Liver (tissue), 9 donors: Measurements from ENCODE around the gene SYNJ1. TPM values are rescaled to one million over a fixed set of nuclear protein-coding genes. Genes with fewer than 3 reads are reported as not detected.

Experiments
- DNase-seq: peaks from one replicate; pipeline ENCODE4 v3.0.0-alpha.2; 2017; ENCODE audit warnings: low spot score
- H3K27ac ChIP-seq, 2 donors: one replicate each; pipeline ENCODE4 v1.7.0; 2013; ENCODE audit warnings: inconsistent platforms in 2 of 2, low read length in 2 of 2, control low read depth in 1 of 2, low read depth in 1 of 2, mild to moderate bottlenecking in 1 of 2
- H3K27me3 ChIP-seq, 4 donors: one replicate each; pipeline versions ENCODE4 v1.6.1 to v1.7.0; 2013; ENCODE audit warnings: low read length in 3 of 4, inconsistent platforms in 1 of 4, mild to moderate bottlenecking in 1 of 4, moderate library complexity in 1 of 4; ENCODE audit not compliant: control insufficient read depth in 4 of 4, insufficient read depth in 4 of 4
- H3K36me3 ChIP-seq, 4 donors: one replicate each; pipeline versions ENCODE4 v1.6.1 to v1.7.0; 2013; ENCODE audit warnings: low read length in 3 of 4, mild to moderate bottlenecking in 3 of 4, low read depth in 1 of 4, moderate library complexity in 1 of 4; ENCODE audit not compliant: control insufficient read depth in 4 of 4, insufficient read depth in 3 of 4
- H3K4me1 ChIP-seq, 4 donors: one replicate each; pipeline versions ENCODE4 v1.6.1 to v1.7.0; 2013; ENCODE audit warnings: low read length in 3 of 4, mild to moderate bottlenecking in 3 of 4, moderate library complexity in 1 of 4; ENCODE audit not compliant: control insufficient read depth in 4 of 4, insufficient read depth in 4 of 4
- H3K4me3 ChIP-seq, 3 donors: one replicate each; pipeline versions ENCODE4 v1.6.1 to v1.7.0; 2013; ENCODE audit warnings: low read length in 3 of 3, control low read depth in 1 of 3, low read depth in 1 of 3, mild to moderate bottlenecking in 1 of 3
- H3K9ac ChIP-seq, 2 donors: one replicate each; pipeline ENCODE4 v1.7.0; 2013; ENCODE audit warnings: low read length in 2 of 2, mild to moderate bottlenecking in 2 of 2, moderate library complexity in 2 of 2, control low read depth in 1 of 2, low read depth in 1 of 2
- H3K9me3 ChIP-seq, 4 donors: one replicate each; pipeline versions ENCODE4 v1.6.1 to v1.7.0; 2013; ENCODE audit warnings: low read length in 3 of 4; ENCODE audit not compliant: control insufficient read depth in 4 of 4
- EGR1 ChIP-seq, 2 donors: IDR thresholded peaks; 2 replicates each; pipeline ENCODE4 v1.6.1; 2016 to 2018; ENCODE audit warnings: antibody characterized with exemption in 2 of 2, low read depth in 2 of 2
- FOXA1 ChIP-seq: IDR thresholded peaks from 2 replicates; pipeline ENCODE4 v1.6.1; 2016; ENCODE audit warnings: antibody characterized with exemption
- FOXA2 ChIP-seq: IDR thresholded peaks from 2 replicates; pipeline ENCODE4 v1.6.1; 2016; ENCODE audit warnings: antibody characterized with exemption
- GABPA ChIP-seq, 2 donors: IDR thresholded peaks in 1 of 2; conservative IDR thresholded peaks in 1 of 2; 2 replicates each; pipeline ENCODE4 v1.6.1; 2016; ENCODE audit warnings: antibody characterized with exemption in 2 of 2, mild to moderate bottlenecking in 1 of 2, moderate library complexity in 1 of 2
- HNF4A ChIP-seq, 2 donors: conservative IDR thresholded peaks; 2 replicates each; pipeline ENCODE4 v1.6.1; 2016; ENCODE audit warnings: antibody characterized with exemption in 2 of 2, mild to moderate bottlenecking in 2 of 2
- HNF4G ChIP-seq: IDR thresholded peaks from 2 replicates; pipeline ENCODE4 v1.6.1; 2016; ENCODE audit warnings: antibody characterized with exemption
- JUND ChIP-seq, 2 donors: IDR thresholded peaks; 2 replicates each; pipeline ENCODE4 v1.6.1; 2016; ENCODE audit warnings: antibody characterized with exemption in 2 of 2
- NR2F2 ChIP-seq: IDR thresholded peaks from 2 replicates; pipeline ENCODE4 v1.6.1; 2016; ENCODE audit warnings: antibody characterized with exemption
- RAD21 ChIP-seq, 2 donors: IDR thresholded peaks; 2 replicates each; pipeline ENCODE4 v1.6.1; 2016; ENCODE audit warnings: antibody characterized with exemption in 2 of 2, mild to moderate bottlenecking in 2 of 2
- RXRA ChIP-seq, 2 donors: IDR thresholded peaks; 2 replicates each; pipeline ENCODE4 v1.6.1; 2017 to 2018; ENCODE audit warnings: antibody characterized with exemption in 2 of 2, mild to moderate bottlenecking in 1 of 2
- SP1 ChIP-seq: IDR thresholded peaks from 2 replicates; pipeline ENCODE4 v1.6.1; 2018; ENCODE audit warnings: antibody characterized with exemption, mild to moderate bottlenecking
- TAF1 ChIP-seq: conservative IDR thresholded peaks from 2 replicates; pipeline ENCODE4 v1.6.1; 2016; ENCODE audit warnings: antibody characterized with exemption, mild to moderate bottlenecking
- YY1 ChIP-seq: IDR thresholded peaks from 2 replicates; pipeline ENCODE4 v1.6.1; 2016; ENCODE audit warnings: antibody characterized with exemption, mild to moderate bottlenecking
- WGBS: extraction: QIAGEN DNeasy Blood & Tissue Kit; methylation state at CpG from one replicate; pipeline ENCODE4 v1.1.7; 2013; 5-methylcytosine and 5-hydroxymethylcytosine counted together
- polyA plus RNA-seq, 2 donors: library from polyadenylated mRNA; stranded (reverse) in 1 of 2; unstranded in 1 of 2; fragments of 200-250 nt in 1 of 2; fragments of >200 nt in 1 of 2; fragmentation: Nextera tagmentation in 1 of 2; extraction: Ambion mirVana in 1 of 2; gene quantifications; one replicate each; pipeline versions ENCODE4 v1.2.1 to v1.2.3, GENCODE V29; 2013 to 2015
- total RNA-seq, 2 donors: library from RNA; depleted of rRNA; stranded (reverse); fragments of >200 nt; gene quantifications; one replicate each; pipeline ENCODE4 v1.2.3, GENCODE V29; 2014
- TF ChIP-seq, protein P1 (sequence below): IDR thresholded peaks from 2 replicates; pipeline ENCODE4 v1.6.1; 2016; ENCODE audit warnings: antibody characterized with exemption
- TF ChIP-seq, protein P2 (sequence below): IDR thresholded peaks from 2 replicates; pipeline ENCODE4 v1.6.1; 2016; ENCODE audit warnings: antibody characterized with exemption
- TF ChIP-seq, protein P3 (sequence below): IDR thresholded peaks from 2 replicates; pipeline ENCODE4 v1.6.1; 2016; ENCODE audit warnings: antibody characterized with exemption, mild to moderate bottlenecking
- TF ChIP-seq, protein P4 (sequence below): IDR thresholded peaks from 2 replicates; pipeline ENCODE4 v1.6.1; 2016; ENCODE audit warnings: antibody characterized with exemption
- TF ChIP-seq, protein P5 (sequence below): fragments of 150-350 bp; IDR thresholded peaks from 2 replicates; pipeline ENCODE4 v1.5.1; 2017; ENCODE audit warnings: improper control_type of control experiment, low read depth, low read length; ENCODE audit not compliant: missing input control
- donor health status: healthy.
- donor health status: healthy.
- donor health status: healthy.
- donor health status: healthy.
- donor health status: healthy.

SYNJ1 gene
- total and polyA plus RNA-seq, 4 donors, result 2.5 to 7.2 (median 5.0) TPM

DNA sequence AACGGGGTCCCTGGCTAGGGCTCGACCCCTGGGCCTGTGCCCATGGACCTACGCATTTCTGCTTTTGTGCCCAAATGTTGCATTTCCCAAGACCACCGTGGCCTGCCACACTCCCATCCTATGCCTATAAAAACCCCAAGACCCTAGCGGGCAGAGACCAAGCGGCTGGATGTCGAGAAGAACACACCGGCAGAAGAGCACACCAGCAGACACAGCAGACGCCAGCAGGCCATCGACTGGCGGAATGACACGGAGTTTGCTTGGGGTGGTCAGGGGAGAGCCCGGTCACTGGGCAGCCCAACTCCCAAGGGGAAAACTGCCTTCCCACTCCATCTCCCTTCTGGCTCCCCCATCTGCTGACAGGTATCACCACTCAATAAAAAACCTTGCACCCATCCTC is 146.9 kb downstream of the SYNJ1 start:
- H3K9ac ChIP-seq, result no peak overlapping the region
- TF ChIP-seq, protein P1, sequence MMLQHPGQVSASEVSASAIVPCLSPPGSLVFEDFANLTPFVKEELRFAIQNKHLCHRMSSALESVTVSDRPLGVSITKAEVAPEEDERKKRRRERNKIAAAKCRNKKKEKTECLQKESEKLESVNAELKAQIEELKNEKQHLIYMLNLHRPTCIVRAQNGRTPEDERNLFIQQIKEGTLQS, result no peak
- no peak for TF ChIP-seq YY1
- no peak for TF ChIP-seq JUND (IDR thresholded peaks at IDR 0.05)
- TF ChIP-seq FOXA1, result no peak
- TF ChIP-seq, protein P2, sequence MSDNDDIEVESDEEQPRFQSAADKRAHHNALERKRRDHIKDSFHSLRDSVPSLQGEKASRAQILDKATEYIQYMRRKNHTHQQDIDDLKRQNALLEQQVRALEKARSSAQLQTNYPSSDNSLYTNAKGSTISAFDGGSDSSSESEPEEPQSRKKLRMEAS, result no peak
- TF ChIP-seq, protein P3, sequence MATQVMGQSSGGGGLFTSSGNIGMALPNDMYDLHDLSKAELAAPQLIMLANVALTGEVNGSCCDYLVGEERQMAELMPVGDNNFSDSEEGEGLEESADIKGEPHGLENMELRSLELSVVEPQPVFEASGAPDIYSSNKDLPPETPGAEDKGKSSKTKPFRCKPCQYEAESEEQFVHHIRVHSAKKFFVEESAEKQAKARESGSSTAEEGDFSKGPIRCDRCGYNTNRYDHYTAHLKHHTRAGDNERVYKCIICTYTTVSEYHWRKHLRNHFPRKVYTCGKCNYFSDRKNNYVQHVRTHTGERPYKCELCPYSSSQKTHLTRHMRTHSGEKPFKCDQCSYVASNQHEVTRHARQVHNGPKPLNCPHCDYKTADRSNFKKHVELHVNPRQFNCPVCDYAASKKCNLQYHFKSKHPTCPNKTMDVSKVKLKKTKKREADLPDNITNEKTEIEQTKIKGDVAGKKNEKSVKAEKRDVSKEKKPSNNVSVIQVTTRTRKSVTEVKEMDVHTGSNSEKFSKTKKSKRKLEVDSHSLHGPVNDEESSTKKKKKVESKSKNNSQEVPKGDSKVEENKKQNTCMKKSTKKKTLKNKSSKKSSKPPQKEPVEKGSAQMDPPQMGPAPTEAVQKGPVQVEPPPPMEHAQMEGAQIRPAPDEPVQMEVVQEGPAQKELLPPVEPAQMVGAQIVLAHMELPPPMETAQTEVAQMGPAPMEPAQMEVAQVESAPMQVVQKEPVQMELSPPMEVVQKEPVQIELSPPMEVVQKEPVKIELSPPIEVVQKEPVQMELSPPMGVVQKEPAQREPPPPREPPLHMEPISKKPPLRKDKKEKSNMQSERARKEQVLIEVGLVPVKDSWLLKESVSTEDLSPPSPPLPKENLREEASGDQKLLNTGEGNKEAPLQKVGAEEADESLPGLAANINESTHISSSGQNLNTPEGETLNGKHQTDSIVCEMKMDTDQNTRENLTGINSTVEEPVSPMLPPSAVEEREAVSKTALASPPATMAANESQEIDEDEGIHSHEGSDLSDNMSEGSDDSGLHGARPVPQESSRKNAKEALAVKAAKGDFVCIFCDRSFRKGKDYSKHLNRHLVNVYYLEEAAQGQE, result no peak
- TF ChIP-seq, protein P4, sequence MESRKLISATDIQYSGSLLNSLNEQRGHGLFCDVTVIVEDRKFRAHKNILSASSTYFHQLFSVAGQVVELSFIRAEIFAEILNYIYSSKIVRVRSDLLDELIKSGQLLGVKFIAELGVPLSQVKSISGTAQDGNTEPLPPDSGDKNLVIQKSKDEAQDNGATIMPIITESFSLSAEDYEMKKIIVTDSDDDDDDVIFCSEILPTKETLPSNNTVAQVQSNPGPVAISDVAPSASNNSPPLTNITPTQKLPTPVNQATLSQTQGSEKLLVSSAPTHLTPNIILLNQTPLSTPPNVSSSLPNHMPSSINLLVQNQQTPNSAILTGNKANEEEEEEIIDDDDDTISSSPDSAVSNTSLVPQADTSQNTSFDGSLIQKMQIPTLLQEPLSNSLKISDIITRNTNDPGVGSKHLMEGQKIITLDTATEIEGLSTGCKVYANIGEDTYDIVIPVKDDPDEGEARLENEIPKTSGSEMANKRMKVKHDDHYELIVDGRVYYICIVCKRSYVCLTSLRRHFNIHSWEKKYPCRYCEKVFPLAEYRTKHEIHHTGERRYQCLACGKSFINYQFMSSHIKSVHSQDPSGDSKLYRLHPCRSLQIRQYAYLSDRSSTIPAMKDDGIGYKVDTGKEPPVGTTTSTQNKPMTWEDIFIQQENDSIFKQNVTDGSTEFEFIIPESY, result no peak
- TF ChIP-seq RXRA (IDR thresholded peaks at IDR 0.05), result no peak
- no peak for TF ChIP-seq EGR1 (IDR thresholded peaks at IDR 0.05; ENCODE audit: low read depth in 2 of 2)
- TF ChIP-seq FOXA2, result no peak
- no peak for TF ChIP-seq TAF1
- no peak for TF ChIP-seq NR2F2
- no peak for TF ChIP-seq GABPA (IDR thresholded peaks at IDR 0.05 in 1 of 2, conservative IDR thresholded peaks at IDR 0.05 in 1 of 2)
- TF ChIP-seq, protein P5, sequence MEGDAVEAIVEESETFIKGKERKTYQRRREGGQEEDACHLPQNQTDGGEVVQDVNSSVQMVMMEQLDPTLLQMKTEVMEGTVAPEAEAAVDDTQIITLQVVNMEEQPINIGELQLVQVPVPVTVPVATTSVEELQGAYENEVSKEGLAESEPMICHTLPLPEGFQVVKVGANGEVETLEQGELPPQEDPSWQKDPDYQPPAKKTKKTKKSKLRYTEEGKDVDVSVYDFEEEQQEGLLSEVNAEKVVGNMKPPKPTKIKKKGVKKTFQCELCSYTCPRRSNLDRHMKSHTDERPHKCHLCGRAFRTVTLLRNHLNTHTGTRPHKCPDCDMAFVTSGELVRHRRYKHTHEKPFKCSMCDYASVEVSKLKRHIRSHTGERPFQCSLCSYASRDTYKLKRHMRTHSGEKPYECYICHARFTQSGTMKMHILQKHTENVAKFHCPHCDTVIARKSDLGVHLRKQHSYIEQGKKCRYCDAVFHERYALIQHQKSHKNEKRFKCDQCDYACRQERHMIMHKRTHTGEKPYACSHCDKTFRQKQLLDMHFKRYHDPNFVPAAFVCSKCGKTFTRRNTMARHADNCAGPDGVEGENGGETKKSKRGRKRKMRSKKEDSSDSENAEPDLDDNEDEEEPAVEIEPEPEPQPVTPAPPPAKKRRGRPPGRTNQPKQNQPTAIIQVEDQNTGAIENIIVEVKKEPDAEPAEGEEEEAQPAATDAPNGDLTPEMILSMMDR, result no peak
- no peak for TF ChIP-seq HNF4G
- no peak for TF ChIP-seq SP1
- no peak for TF ChIP-seq HNF4A (conservative IDR thresholded peaks at IDR 0.05)
- TF ChIP-seq RAD21 (IDR thresholded peaks at IDR 0.05), result no peak
- no peaks in the 10 kb centered on the region for H3K9me3 ChIP-seq
- 97% methylated on average over 13 of the region's 13 CpGs for WGBS
- no peak overlapping the region for H3K27ac ChIP-seq
- no peaks in the 10 kb centered on the region for H3K36me3 ChIP-seq
- H3K4me3 ChIP-seq, result no peak overlapping the region
- H3K27me3 ChIP-seq, result no peaks in the 10 kb centered on the region
- peaks cover 0 to 8% (median 0%) of the 10 kb centered on the region in 4 donors for H3K4me1 ChIP-seq
- DNase-seq, result no peak

Other genes with a start within 250 kb of the SYNJ1 start
- 1 to 10 TPM; 1.1 to 1.9 TPM for gene TCP10L, start 142.5 kb downstream of the SYNJ1 start, total RNA-seq
- gene TCP10L, start 142.5 kb downstream of the SYNJ1 start, polyA plus RNA-seq, result 1 to 10 TPM; 3.7 to 8.0 TPM
- gene CFAP298, start 115.6 kb downstream of the SYNJ1 start, total RNA-seq, result 10 to 100 TPM; 13.1 to 14.8 TPM
- gene CFAP298, start 115.6 kb downstream of the SYNJ1 start, polyA plus RNA-seq, result 10 to 100 TPM; 15.7 to 19.8 TPM
- 10 to 100 TPM; 14.0 to 36.9 TPM for gene PAXBP1, start 43.7 kb upstream of the SYNJ1 start, total RNA-seq
- 10 to 100 TPM in 1 of 2 donors, 1 to 10 TPM in 1; 4.6 to 11.9 TPM for gene PAXBP1, start 43.7 kb upstream of the SYNJ1 start, polyA plus RNA-seq